Vagina (tissue), 2 donors: Measurements from ENCODE around the gene PMF1. TPM values are rescaled to one million over a fixed set of nuclear protein-coding genes. Genes with fewer than 3 reads are reported as not detected.
A peak's percentile ranks its signal among the peaks of the same experiment; 100 is the strongest.

ENCODE experiments used
- DNase-seq, 2 donors: peaks; one replicate each; pipeline ENCODE4 v3.0.0-alpha.2; 2017; ENCODE audit errors: extremely low spot score in 2 of 2
- H3K27ac ChIP-seq: fragments of 200-600 bp; sonication (generic); one replicate; pipeline ENCODE4 v1.5.1; 2019
- H3K27me3 ChIP-seq: fragments of 200-600 bp; sonication (generic); one replicate; pipeline ENCODE4 v1.5.1; 2019
- H3K36me3 ChIP-seq, 2 donors: fragments of 200-600 bp; sonication (generic); one replicate each; pipeline ENCODE4 v1.5.1; 2017 to 2019
- H3K4me1 ChIP-seq: fragments of 200-600 bp; sonication (generic); one replicate; pipeline ENCODE4 v1.5.1; 2019
- H3K4me3 ChIP-seq, 2 donors: fragments of 200-600 bp; sonication (generic); 1 replicate in 1 of 2; 2 replicates in 1 of 2; pipeline ENCODE4 v1.5.1; 2016 to 2019
- H3K9me3 ChIP-seq: fragments of 200-600 bp; sonication (generic); one replicate; pipeline ENCODE4 v1.5.1; 2019
- POLR2A ChIP-seq, 2 donors: fragments of 450-650 bp; IDR thresholded peaks; one replicate each; pipeline ENCODE4 v1.6.1; 2017; ENCODE audit warnings: antibody characterized with exemption in 2 of 2, mild to moderate bottlenecking in 2 of 2, moderate library complexity in 2 of 2
- POLR2AphosphoS5 ChIP-seq, 2 donors: sonication (generic); formaldehyde crosslinking; IDR thresholded peaks; one replicate each; pipeline ENCODE4 v1.9.0; 2017; ENCODE audit warnings: antibody characterized with exemption in 2 of 2, mild to moderate bottlenecking in 2 of 2, low read depth in 1 of 2; ENCODE audit not compliant: insufficient read depth in 1 of 2
- intact Hi-C: fragments of 100-400 bp; cut with DNase I; formaldehyde crosslinking; loops from one replicate; pipeline ENCODE4 v1.15.1; 2023
- total RNA-seq: library from RNA; depleted of rRNA; stranded (reverse); fragments of >200 nt; gene quantifications from one replicate; pipeline ENCODE4 v1.2.3, GENCODE V29; 2016
- TF ChIP-seq, protein P1 (sequence below), 3 experiments: fragments of 450-650 bp in 2 of 3; fragments of 200-600 bp in 1 of 3; sonication (generic) in 1 of 3; IDR thresholded peaks; one replicate each; pipeline ENCODE4 v1.5.1; 2017 to 2019; ENCODE audit warnings: antibody characterized with exemption in 3 of 3, mild to moderate bottlenecking in 2 of 3, moderate library complexity in 2 of 3

The PMF1 gene
- total RNA-seq, 1 donor from 2014 or later: 44.7 TPM

- H3K9me3 ChIP-seq: no peaks in the 10 kb centered on the region
- H3K27me3 ChIP-seq: no peaks in the 10 kb centered on the region
- intact Hi-C loops: no loop called here
- H3K4me3 ChIP-seq: no peak overlapping the region
- TF ChIP-seq POLR2A (IDR thresholded peaks at IDR 0.05) (no peak), POLR2AphosphoS5 (IDR thresholded peaks at IDR 0.05; ENCODE audit: insufficient read depth in 1 of 2, low read depth in 1 of 2) (no peak)
- TF ChIP-seq, protein P1, sequence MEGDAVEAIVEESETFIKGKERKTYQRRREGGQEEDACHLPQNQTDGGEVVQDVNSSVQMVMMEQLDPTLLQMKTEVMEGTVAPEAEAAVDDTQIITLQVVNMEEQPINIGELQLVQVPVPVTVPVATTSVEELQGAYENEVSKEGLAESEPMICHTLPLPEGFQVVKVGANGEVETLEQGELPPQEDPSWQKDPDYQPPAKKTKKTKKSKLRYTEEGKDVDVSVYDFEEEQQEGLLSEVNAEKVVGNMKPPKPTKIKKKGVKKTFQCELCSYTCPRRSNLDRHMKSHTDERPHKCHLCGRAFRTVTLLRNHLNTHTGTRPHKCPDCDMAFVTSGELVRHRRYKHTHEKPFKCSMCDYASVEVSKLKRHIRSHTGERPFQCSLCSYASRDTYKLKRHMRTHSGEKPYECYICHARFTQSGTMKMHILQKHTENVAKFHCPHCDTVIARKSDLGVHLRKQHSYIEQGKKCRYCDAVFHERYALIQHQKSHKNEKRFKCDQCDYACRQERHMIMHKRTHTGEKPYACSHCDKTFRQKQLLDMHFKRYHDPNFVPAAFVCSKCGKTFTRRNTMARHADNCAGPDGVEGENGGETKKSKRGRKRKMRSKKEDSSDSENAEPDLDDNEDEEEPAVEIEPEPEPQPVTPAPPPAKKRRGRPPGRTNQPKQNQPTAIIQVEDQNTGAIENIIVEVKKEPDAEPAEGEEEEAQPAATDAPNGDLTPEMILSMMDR (IDR thresholded peaks at IDR 0.05): no peak
- no peak overlapping the region for H3K27ac ChIP-seq
- DNase-seq: no peak
- peaks cover 0 to 18% of the 10 kb centered on the region in 2 donors for H3K36me3 ChIP-seq
- peaks cover 32% of the 10 kb centered on the region for H3K4me1 ChIP-seq
These were observed 31.9 kb downstream of the PMF1 start for GRCh38 chr1:156244712-156245111.

- peak overlapping the region; percentile 26 to 29 for H3K4me3 ChIP-seq
- DNase-seq: no peak
- peaks cover 0 to 18% of the 10 kb centered on the region in 2 donors for H3K36me3 ChIP-seq
- H3K4me1 ChIP-seq: peaks cover 32% of the 10 kb centered on the region
- H3K9me3 ChIP-seq: no peaks in the 10 kb centered on the region
- TF ChIP-seq POLR2AphosphoS5 (IDR thresholded peaks at IDR 0.05; ENCODE audit: insufficient read depth in 1 of 2, low read depth in 1 of 2) (no peak), POLR2A (IDR thresholded peaks at IDR 0.05) (no peak)
- TF ChIP-seq, protein P1 (IDR thresholded peaks at IDR 0.05): no peak
- intact Hi-C loops: no loop called here
- H3K27me3 ChIP-seq: no peaks in the 10 kb centered on the region
- H3K27ac ChIP-seq: no peak overlapping the region
These were observed 32.8 kb downstream of the PMF1 start for GRCh38 chr1:156245451-156246232.

DNA sequence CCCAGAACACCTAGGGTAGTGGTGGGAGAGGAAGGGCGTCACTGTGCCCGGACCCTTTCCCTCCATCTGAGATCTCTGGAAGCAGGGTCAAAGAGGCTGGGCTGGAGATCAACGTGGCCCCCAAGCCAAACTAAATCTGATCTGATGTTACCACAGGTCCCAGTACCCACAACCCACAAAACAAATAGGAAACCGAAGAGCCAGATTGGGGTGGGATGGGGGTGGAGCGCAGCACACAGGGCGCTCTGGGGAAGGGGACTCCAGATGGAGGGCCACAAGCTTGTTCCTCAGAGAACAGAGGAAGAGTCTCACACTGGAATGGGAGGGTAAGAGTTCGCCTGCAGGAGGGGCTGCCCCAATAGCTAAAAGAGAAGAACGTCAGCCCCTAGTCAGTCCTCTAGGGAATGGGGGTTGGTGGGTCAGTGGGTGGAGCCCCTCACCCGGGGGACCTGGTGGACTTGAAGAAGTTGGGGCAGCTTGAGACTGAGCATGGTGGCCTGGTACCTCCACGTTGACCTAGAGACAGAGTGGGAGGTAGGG is 33.5 kb downstream of the PMF1 start:
- Histone ChIP-seq H3K36me3 (peaks cover 0 to 23% of the 10 kb centered on the region in 2 donors), H3K4me1 (peaks cover 32% of the 10 kb centered on the region), H3K9me3 (no peaks in the 10 kb centered on the region), H3K27me3 (no peaks in the 10 kb centered on the region), H3K4me3 (peak overlapping the region; percentile 26 to 29), H3K27ac (no peak overlapping the region)
- TF ChIP-seq, protein P1 (IDR thresholded peaks at IDR 0.05): no peak
- TF ChIP-seq POLR2AphosphoS5 (IDR thresholded peaks at IDR 0.05; ENCODE audit: insufficient read depth in 1 of 2, low read depth in 1 of 2) (no peak), POLR2A (IDR thresholded peaks at IDR 0.05) (no peak)
- DNase-seq: no peak
- intact Hi-C loops: no loop called here

- Histone ChIP-seq H3K4me3 (no peak overlapping the region), H3K36me3 (peaks cover 0 to 30% of the 10 kb centered on the region in 2 donors), H3K9me3 (no peaks in the 10 kb centered on the region), H3K4me1 (peaks cover 32% of the 10 kb centered on the region), H3K27ac (no peak overlapping the region), H3K27me3 (no peaks in the 10 kb centered on the region)
- TF ChIP-seq, protein P1 (IDR thresholded peaks at IDR 0.05): no peak
- TF ChIP-seq POLR2AphosphoS5 (IDR thresholded peaks at IDR 0.05; ENCODE audit: insufficient read depth in 1 of 2, low read depth in 1 of 2): no peak
- no peak for TF ChIP-seq POLR2A (IDR thresholded peaks at IDR 0.05)
- DNase-seq: no peak
- intact Hi-C loops: no loop called here
These were observed 34.1 kb downstream of the PMF1 start for GRCh38 chr1:156246781-156247459.
